Measurements from ENCODE around the gene MXD1.
A peak's percentile ranks its signal among the peaks of the same experiment; 100 is the strongest.

The MXD1 gene

DNA sequence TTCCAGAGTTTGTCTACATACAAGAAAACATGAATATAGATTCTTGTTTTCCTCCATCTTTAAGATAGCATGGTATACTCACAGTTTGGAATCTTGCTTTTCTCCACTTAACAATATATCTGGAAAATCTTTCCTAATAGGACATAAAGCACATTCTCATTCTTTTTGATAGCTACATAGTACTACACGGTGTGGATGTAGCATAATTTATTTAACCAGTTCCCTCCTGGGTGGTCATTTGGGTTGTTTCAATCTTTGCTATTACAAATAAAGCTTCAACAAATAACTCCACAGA, 19.7 kb downstream of the MXD1 start:
- H3K9me3 ChIP-seq (ENCODE audit: insufficient read depth, low read depth, low read length), result no peaks in the 10 kb centered on the region
- peaks cover 0 to 3% of the 10 kb centered on the region in 2 experiments for H3K4me1 ChIP-seq (ENCODE audit: control insufficient read depth in 1 of 2, insufficient read depth in 2 of 2, low read length in 2 of 2)
- H3K36me3 ChIP-seq (ENCODE audit: control insufficient read depth in 1 of 2, insufficient read depth in 2 of 2, low read length in 2 of 2), result peaks cover 14 to 20% of the 10 kb centered on the region in 2 experiments
- no peak overlapping the region for H3K4me2 ChIP-seq (ENCODE audit: low read length)
- H3K14ac ChIP-seq (ENCODE audit: low read length), result no peak overlapping the region
- no peak overlapping the region for H2AFZ ChIP-seq (ENCODE audit: insufficient read depth, low read length, poor library complexity)
- no peaks in the 10 kb centered on the region for H3K79me2 ChIP-seq (ENCODE audit: control insufficient read depth, insufficient read depth, low read length, poor library complexity)
- H3K9ac ChIP-seq (ENCODE audit: low read length), result no peak overlapping the region
- H2BK5ac ChIP-seq (ENCODE audit: low read depth, low read length, poor library complexity), result no peak overlapping the region
- no peaks in the 10 kb centered on the region for H3K27me3 ChIP-seq (ENCODE audit: insufficient read depth, low read length)
- no peak overlapping the region for H3K27ac ChIP-seq (ENCODE audit: low read depth, low read length)
- H2BK12ac ChIP-seq (ENCODE audit: low read length), result no peak overlapping the region
- no peak overlapping the region for H4K91ac ChIP-seq (ENCODE audit: low read depth, low read length)
- no peak overlapping the region for H4K8ac ChIP-seq (ENCODE audit: low read depth, low read length)
- no CpG with 5 or more reads among the region's 1 CpG for WGBS (ENCODE audit: extremely low coverage, insufficient coverage, insufficient read length)
- no peaks in the 10 kb centered on the region for H3K79me1 ChIP-seq (ENCODE audit: low read length)
- DNase-seq, result no peak
- no peak overlapping the region for H2BK120ac ChIP-seq (ENCODE audit: insufficient read depth, low read length, poor library complexity)
- no peak overlapping the region for H3K4ac ChIP-seq (ENCODE audit: low read depth, low read length)
- no peak overlapping the region for H3K23ac ChIP-seq (ENCODE audit: low read length)
- no peak overlapping the region for H3K4me3 ChIP-seq (ENCODE audit: low read depth, low read length)
- H4K12ac ChIP-seq (ENCODE audit: low read depth, low read length), result no peak overlapping the region
- H3K18ac ChIP-seq (ENCODE audit: low read length), result no peak overlapping the region
- H2AK5ac ChIP-seq (ENCODE audit: low read length), result no peak overlapping the region

DNA sequence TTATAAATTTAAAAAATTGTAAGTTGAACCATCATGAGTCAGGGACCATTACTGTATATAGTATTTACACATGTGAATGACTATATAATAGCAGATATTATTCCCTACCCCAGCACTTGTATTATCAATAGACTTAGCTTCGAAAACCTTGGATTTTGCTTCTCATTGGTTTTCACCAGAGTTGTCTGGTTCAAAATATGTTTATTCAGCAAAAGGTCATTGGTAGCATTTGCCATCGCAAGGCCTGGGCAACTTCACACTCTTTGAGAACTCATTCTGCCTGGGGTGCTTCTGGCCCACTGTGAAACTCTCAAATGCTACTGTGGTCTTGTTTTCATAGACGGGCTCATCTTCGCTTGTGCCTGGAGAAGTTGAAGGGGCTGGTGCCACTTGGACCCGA, 20.1 kb downstream of the MXD1 start:
- no peak overlapping the region for H2AFZ ChIP-seq (ENCODE audit: insufficient read depth, low read length, poor library complexity)
- WGBS (ENCODE audit: extremely low coverage, insufficient coverage, insufficient read length), result no CpG with 5 or more reads among the region's 5 CpGs
- peak overlapping the region; percentile 33 for H4K91ac ChIP-seq (ENCODE audit: low read depth, low read length)
- H3K9me3 ChIP-seq (ENCODE audit: insufficient read depth, low read depth, low read length), result no peaks in the 10 kb centered on the region
- H3K4me3 ChIP-seq (ENCODE audit: low read depth, low read length), result no peak overlapping the region
- no peak overlapping the region for H4K12ac ChIP-seq (ENCODE audit: low read depth, low read length)
- no peak overlapping the region for H2BK120ac ChIP-seq (ENCODE audit: insufficient read depth, low read length, poor library complexity)
- no peak overlapping the region for H3K27ac ChIP-seq (ENCODE audit: low read depth, low read length)
- no peak overlapping the region for H2BK5ac ChIP-seq (ENCODE audit: low read depth, low read length, poor library complexity)
- H2AK5ac ChIP-seq (ENCODE audit: low read length), result no peak overlapping the region
- H3K27me3 ChIP-seq (ENCODE audit: insufficient read depth, low read length), result no peaks in the 10 kb centered on the region
- no peak overlapping the region for H3K14ac ChIP-seq (ENCODE audit: low read length)
- H3K18ac ChIP-seq (ENCODE audit: low read length), result no peak overlapping the region
- H3K9ac ChIP-seq (ENCODE audit: low read length), result no peak overlapping the region
- H4K8ac ChIP-seq (ENCODE audit: low read depth, low read length), result no peak overlapping the region
- H3K4me2 ChIP-seq (ENCODE audit: low read length), result no peak overlapping the region
- peaks cover 0 to 3% of the 10 kb centered on the region in 2 experiments for H3K4me1 ChIP-seq (ENCODE audit: control insufficient read depth in 1 of 2, insufficient read depth in 2 of 2, low read length in 2 of 2)
- no peaks in the 10 kb centered on the region for H3K79me1 ChIP-seq (ENCODE audit: low read length)
- no peak overlapping the region for H3K4ac ChIP-seq (ENCODE audit: low read depth, low read length)
- peaks cover 14 to 22% of the 10 kb centered on the region in 2 experiments for H3K36me3 ChIP-seq (ENCODE audit: control insufficient read depth in 1 of 2, insufficient read depth in 2 of 2, low read length in 2 of 2)
- no peak for DNase-seq
- H2BK12ac ChIP-seq (ENCODE audit: low read length), result peak overlapping the region; percentile 44
- no peaks in the 10 kb centered on the region for H3K79me2 ChIP-seq (ENCODE audit: control insufficient read depth, insufficient read depth, low read length, poor library complexity)
- H3K23ac ChIP-seq (ENCODE audit: low read length), result no peak overlapping the region

DNA sequence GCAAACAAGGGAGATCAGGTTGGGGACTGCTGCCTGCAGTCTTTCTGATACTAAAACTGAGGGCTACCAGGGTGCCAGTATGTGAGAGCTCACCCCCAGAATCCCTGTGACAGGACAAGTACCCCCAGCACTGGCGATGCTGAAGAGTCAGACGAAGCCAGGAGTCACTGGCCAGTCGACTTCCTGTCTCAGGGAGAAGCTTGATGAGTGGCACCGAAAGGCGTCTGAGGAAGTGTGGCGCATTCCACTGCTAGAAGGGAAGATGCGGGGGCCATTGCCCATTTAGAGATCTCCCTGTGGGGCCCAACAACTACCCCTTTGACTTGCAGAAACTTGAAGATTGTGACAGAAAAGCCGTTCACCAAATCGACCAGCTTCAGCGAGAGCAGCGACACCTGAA, 22.0 kb downstream of the MXD1 start:
- no peak overlapping the region for H2AK5ac ChIP-seq (ENCODE audit: low read length)
- H3K4me1 ChIP-seq (ENCODE audit: control insufficient read depth in 1 of 2, insufficient read depth in 2 of 2, low read length in 2 of 2), result peaks cover 0 to 3% of the 10 kb centered on the region in 2 experiments
- H2AFZ ChIP-seq (ENCODE audit: insufficient read depth, low read length, poor library complexity), result no peak overlapping the region
- H3K4me3 ChIP-seq (ENCODE audit: low read depth, low read length), result no peak overlapping the region
- H2BK12ac ChIP-seq (ENCODE audit: low read length), result peak overlapping the region; percentile 11
- no CpG with 5 or more reads among the region's 11 CpGs for WGBS (ENCODE audit: extremely low coverage, insufficient coverage, insufficient read length)
- H2BK5ac ChIP-seq (ENCODE audit: low read depth, low read length, poor library complexity), result peak overlapping the region; percentile 5
- H3K9me3 ChIP-seq (ENCODE audit: insufficient read depth, low read depth, low read length), result no peaks in the 10 kb centered on the region
- no peaks in the 10 kb centered on the region for H3K27me3 ChIP-seq (ENCODE audit: insufficient read depth, low read length)
- no peak overlapping the region for H3K14ac ChIP-seq (ENCODE audit: low read length)
- H3K4me2 ChIP-seq (ENCODE audit: low read length), result no peak overlapping the region
- H3K9ac ChIP-seq (ENCODE audit: low read length), result no peak overlapping the region
- H4K8ac ChIP-seq (ENCODE audit: low read depth, low read length), result no peak overlapping the region
- H3K79me2 ChIP-seq (ENCODE audit: control insufficient read depth, insufficient read depth, low read length, poor library complexity), result no peaks in the 10 kb centered on the region
- no peak overlapping the region for H4K12ac ChIP-seq (ENCODE audit: low read depth, low read length)
- H3K23ac ChIP-seq (ENCODE audit: low read length), result no peak overlapping the region
- H2BK120ac ChIP-seq (ENCODE audit: insufficient read depth, low read length, poor library complexity), result no peak overlapping the region
- no peaks in the 10 kb centered on the region for H3K79me1 ChIP-seq (ENCODE audit: low read length)
- no peak overlapping the region for H3K18ac ChIP-seq (ENCODE audit: low read length)
- no peak overlapping the region for H3K4ac ChIP-seq (ENCODE audit: low read depth, low read length)
- no peak for DNase-seq
- no peak overlapping the region for H4K91ac ChIP-seq (ENCODE audit: low read depth, low read length)
- peaks cover 15 to 24% of the 10 kb centered on the region in 2 experiments for H3K36me3 ChIP-seq (ENCODE audit: control insufficient read depth in 1 of 2, insufficient read depth in 2 of 2, low read length in 2 of 2)
- no peak overlapping the region for H3K27ac ChIP-seq (ENCODE audit: low read depth, low read length)

DNA sequence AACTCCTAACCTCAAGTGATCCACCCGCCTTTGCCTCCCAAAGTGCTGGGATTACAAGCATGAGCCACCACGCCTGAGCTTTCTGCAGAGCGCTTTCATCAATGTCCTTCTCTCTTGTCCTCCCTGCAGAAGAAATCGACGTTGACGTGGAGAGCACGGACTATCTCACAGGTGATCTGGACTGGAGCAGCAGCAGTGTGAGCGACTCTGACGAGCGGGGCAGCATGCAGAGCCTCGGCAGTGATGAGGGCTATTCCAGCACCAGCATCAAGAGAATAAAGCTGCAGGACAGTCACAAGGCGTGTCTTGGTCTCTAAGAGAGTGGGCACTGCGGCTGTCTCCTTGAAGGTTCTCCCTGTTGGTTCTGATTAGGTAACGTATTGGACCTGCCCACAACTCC, 23.1 kb downstream of the MXD1 start:
- Histone ChIP-seq H3K27ac (ENCODE audit: low read depth, low read length) (no peak overlapping the region), H3K9me3 (ENCODE audit: insufficient read depth, low read depth, low read length) (no peaks in the 10 kb centered on the region), H4K12ac (ENCODE audit: low read depth, low read length) (no peak overlapping the region), H3K27me3 (ENCODE audit: insufficient read depth, low read length) (no peaks in the 10 kb centered on the region), H3K4ac (ENCODE audit: low read depth, low read length) (no peak overlapping the region), H3K36me3 (ENCODE audit: control insufficient read depth in 1 of 2, insufficient read depth in 2 of 2, low read length in 2 of 2) (peaks cover 15 to 24% of the 10 kb centered on the region in 2 experiments), H2BK5ac (ENCODE audit: low read depth, low read length, poor library complexity) (no peak overlapping the region), H3K4me2 (ENCODE audit: low read length) (no peak overlapping the region), H3K9ac (ENCODE audit: low read length) (no peak overlapping the region), H4K8ac (ENCODE audit: low read depth, low read length) (no peak overlapping the region), H2AK5ac (ENCODE audit: low read length) (no peak overlapping the region), H2AFZ (ENCODE audit: insufficient read depth, low read length, poor library complexity) (no peak overlapping the region), H4K91ac (ENCODE audit: low read depth, low read length) (no peak overlapping the region), H3K79me1 (ENCODE audit: low read length) (no peaks in the 10 kb centered on the region), H3K14ac (ENCODE audit: low read length) (no peak overlapping the region), H3K4me1 (ENCODE audit: control insufficient read depth in 1 of 2, insufficient read depth in 2 of 2, low read length in 2 of 2) (peaks cover 0 to 3% of the 10 kb centered on the region in 2 experiments), H3K4me3 (ENCODE audit: low read depth, low read length) (no peak overlapping the region), H2BK12ac (ENCODE audit: low read length) (no peak overlapping the region), H2BK120ac (ENCODE audit: insufficient read depth, low read length, poor library complexity) (no peak overlapping the region), H3K79me2 (ENCODE audit: control insufficient read depth, insufficient read depth, low read length, poor library complexity) (no peaks in the 10 kb centered on the region), H3K18ac (ENCODE audit: low read length) (no peak overlapping the region), H3K23ac (ENCODE audit: low read length) (no peak overlapping the region)
- DNase-seq, result no peak
- WGBS (ENCODE audit: extremely low coverage, insufficient coverage, insufficient read length), result no CpG with 5 or more reads among the region's 14 CpGs

Data from trophoblast cell (in vitro differentiated cells and primary cell).